ENCODE measurements around the gene FERMT3.

DNA sequence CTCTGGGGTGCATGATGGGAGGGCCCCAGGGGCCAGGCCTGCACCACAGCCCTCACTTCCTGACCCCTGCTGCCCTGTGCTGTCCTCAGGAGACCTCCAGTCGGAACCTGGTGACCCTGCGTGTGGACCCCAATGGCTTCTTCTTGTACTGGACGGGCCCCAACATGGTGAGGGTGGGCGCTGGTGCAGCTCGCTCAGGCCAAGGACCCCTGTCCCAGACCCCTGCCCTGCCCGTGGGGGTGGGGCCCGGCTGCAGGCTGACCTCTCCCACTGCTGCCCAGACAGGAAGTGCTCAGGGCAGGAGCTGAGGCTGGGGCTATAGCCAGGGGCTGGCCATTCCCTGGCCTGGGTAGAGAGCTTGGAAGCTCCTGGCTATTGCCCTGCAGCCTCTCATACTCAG is 47.8 kb downstream of the FERMT3 start:
- TF ChIP-seq, protein P1, sequence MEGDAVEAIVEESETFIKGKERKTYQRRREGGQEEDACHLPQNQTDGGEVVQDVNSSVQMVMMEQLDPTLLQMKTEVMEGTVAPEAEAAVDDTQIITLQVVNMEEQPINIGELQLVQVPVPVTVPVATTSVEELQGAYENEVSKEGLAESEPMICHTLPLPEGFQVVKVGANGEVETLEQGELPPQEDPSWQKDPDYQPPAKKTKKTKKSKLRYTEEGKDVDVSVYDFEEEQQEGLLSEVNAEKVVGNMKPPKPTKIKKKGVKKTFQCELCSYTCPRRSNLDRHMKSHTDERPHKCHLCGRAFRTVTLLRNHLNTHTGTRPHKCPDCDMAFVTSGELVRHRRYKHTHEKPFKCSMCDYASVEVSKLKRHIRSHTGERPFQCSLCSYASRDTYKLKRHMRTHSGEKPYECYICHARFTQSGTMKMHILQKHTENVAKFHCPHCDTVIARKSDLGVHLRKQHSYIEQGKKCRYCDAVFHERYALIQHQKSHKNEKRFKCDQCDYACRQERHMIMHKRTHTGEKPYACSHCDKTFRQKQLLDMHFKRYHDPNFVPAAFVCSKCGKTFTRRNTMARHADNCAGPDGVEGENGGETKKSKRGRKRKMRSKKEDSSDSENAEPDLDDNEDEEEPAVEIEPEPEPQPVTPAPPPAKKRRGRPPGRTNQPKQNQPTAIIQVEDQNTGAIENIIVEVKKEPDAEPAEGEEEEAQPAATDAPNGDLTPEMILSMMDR (IDR thresholded peaks at IDR 0.05): no peak
- TF ChIP-seq POLR2A (IDR thresholded peaks at IDR 0.05): no peak

All from Peyer's patch (tissue), 4 donors.